ENCODE measurements around the gene WDHD1.
"Not testable (repeated sequence)": the region's sequence is repeated elsewhere in the genome, so short reads cannot be mapped to it uniquely, and the experiment has no call there.

The WDHD1 gene

GRCh38 chr14:55026793-55027561 is at the start of gene WDHD1, which contains the start of gene SOCS4:
WDHD1 (minus strand) TSS chr14:55027099; CDS start chr14:55026787, 312 bp downstream.
SOCS4 (plus strand) TSS chr14:55027236; CDS start chr14:55043042, 15,806 bp downstream.
- Mint-ChIP-seq H3K27ac (peak within 1 kb of the TSS; percentile 91), H3K4me3 (peak within 1 kb of the TSS; percentile 90), H3K36me3 (peaks cover 21% of the 10 kb centered on the region), H3K9me3 (no peaks in the 10 kb centered on the region), H3K27me3 (no peaks in the 10 kb centered on the region), H3K4me1 (peaks cover 56% of the 10 kb centered on the region)
- peak; percentile 98 for DNase-seq
- CTCF ChIA-PET, result interaction anchor here (1.2 to 1.6 kb wide), 3 partner anchors 18 to 26 kb away, joined by 3 to 4 read pairs (median 4); partner anchors contain the start of gene MAPK1IP1L

- peaks cover under 1% of the 10 kb centered on the region for H3K36me3 Mint-ChIP-seq
- H3K27ac Mint-ChIP-seq, result no peak overlapping the region
- CTCF ChIA-PET, result no interaction called here
- H3K9me3 Mint-ChIP-seq, result no peaks in the 10 kb centered on the region
- DNase-seq, result no peak
- H3K27me3 Mint-ChIP-seq, result no peaks in the 10 kb centered on the region
- H3K4me3 Mint-ChIP-seq, result no peak overlapping the region
- peaks cover 28% of the 10 kb centered on the region for H3K4me1 Mint-ChIP-seq
Observed at GRCh38 chr14:55075628-55076175, 48.8 kb upstream of the WDHD1 start.

GRCh38 chr14:55074662-55075061 is 47.8 kb upstream of the WDHD1 start:
- peaks cover 28% of the 10 kb centered on the region for H3K4me1 Mint-ChIP-seq
- H3K9me3 Mint-ChIP-seq, result no peaks in the 10 kb centered on the region
- no peaks in the 10 kb centered on the region for H3K27me3 Mint-ChIP-seq
- peaks cover 2% of the 10 kb centered on the region for H3K36me3 Mint-ChIP-seq
- DNase-seq, result no peak
- peak overlapping the region; percentile 63 for H3K27ac Mint-ChIP-seq
- CTCF ChIA-PET, result no interaction called here
- no peak overlapping the region for H3K4me3 Mint-ChIP-seq

GRCh38 chr14:55073856-55074255 is 47.0 kb upstream of the WDHD1 start:
- DNase-seq, result no peak
- H3K9me3 Mint-ChIP-seq, result no peaks in the 10 kb centered on the region
- H3K4me3 Mint-ChIP-seq, result no peak overlapping the region
- H3K36me3 Mint-ChIP-seq, result peaks cover 2% of the 10 kb centered on the region
- no peaks in the 10 kb centered on the region for H3K27me3 Mint-ChIP-seq
- H3K27ac Mint-ChIP-seq, result no peak overlapping the region
- H3K4me1 Mint-ChIP-seq, result peaks cover 28% of the 10 kb centered on the region
- CTCF ChIA-PET, result interaction anchor here (1.9 kb wide), 1 partner anchor 22 kb away, joined by 9 read pairs; the partner anchor contains the start of gene MAPK1IP1L

- Mint-ChIP-seq H3K4me1 (peaks cover 28% of the 10 kb centered on the region), H3K27me3 (no peaks in the 10 kb centered on the region), H3K9me3 (no peaks in the 10 kb centered on the region), H3K27ac (no peak overlapping the region), H3K36me3 (peaks cover 9% of the 10 kb centered on the region), H3K4me3 (no peak overlapping the region)
- CTCF ChIA-PET, result interaction anchor here (0.9 to 1.9 kb wide), 2 partner anchors 21 to 47 kb away, joined by 3 to 9 read pairs; partner anchors contain the start of gene MAPK1IP1L
- no peak for DNase-seq
Observed at GRCh38 chr14:55071870-55072640, 45.2 kb upstream of the WDHD1 start.

GRCh38 chr14:55070981-55071411 is 44.1 kb upstream of the WDHD1 start:
- Mint-ChIP-seq H3K36me3 (peaks cover 15% of the 10 kb centered on the region), H3K9me3 (no peaks in the 10 kb centered on the region), H3K27me3 (no peaks in the 10 kb centered on the region), H3K4me3 (no peak overlapping the region), H3K4me1 (peaks cover 28% of the 10 kb centered on the region), H3K27ac (no peak overlapping the region)
- no peak for DNase-seq
- CTCF ChIA-PET, result interaction anchor here (0.9 to 1.2 kb wide), 2 partner anchors 19 to 20 kb away, joined by 3 read pairs; no protein-coding TSS in a partner anchor

GRCh38 chr14:55066223-55066622 is 39.3 kb upstream of the WDHD1 start:
- DNase-seq, result no peak
- Mint-ChIP-seq H3K4me1 (peaks cover 6% of the 10 kb centered on the region), H3K27me3 (no peaks in the 10 kb centered on the region), H3K9me3 (no peaks in the 10 kb centered on the region), H3K36me3 (peaks cover 49% of the 10 kb centered on the region), H3K4me3 (no peak overlapping the region), H3K27ac (no peak overlapping the region)
- CTCF ChIA-PET, result interaction anchor here (0.6 to 2.1 kb wide), 4 partner anchors 12 to 28 kb away, joined by 3 to 9 read pairs (median 3); partner anchors contain the start of gene MAPK1IP1L

- no peaks in the 10 kb centered on the region for H3K9me3 Mint-ChIP-seq
- no peak overlapping the region for H3K27ac Mint-ChIP-seq
Observed at GRCh38 chr14:55065411-55065810, 38.5 kb upstream of the WDHD1 start.

GRCh38 chr14:55064896-55065295 is 38.0 kb upstream of the WDHD1 start:
- peaks cover 55% of the 10 kb centered on the region for H3K36me3 Mint-ChIP-seq
- not testable (repeated sequence) for H3K9me3 Mint-ChIP-seq, DNase-seq, H3K4me3 Mint-ChIP-seq, H3K27ac Mint-ChIP-seq, H3K4me1 Mint-ChIP-seq, H3K27me3 Mint-ChIP-seq
- CTCF ChIA-PET, result interaction anchor here (1.3 to 2.1 kb wide), 2 partner anchors 14 to 16 kb away, joined by 3 to 9 read pairs; partner anchors contain the start of gene MAPK1IP1L

More at GRCh38 chr14:55065411-55065810, 38.5 kb upstream of the WDHD1 start:
- DNase-seq, result no peak
- H3K4me1 Mint-ChIP-seq, result peaks cover 4% of the 10 kb centered on the region
- H3K36me3 Mint-ChIP-seq, result peaks cover 54% of the 10 kb centered on the region
- no peaks in the 10 kb centered on the region for H3K27me3 Mint-ChIP-seq
- CTCF ChIA-PET, result interaction anchor here (1.3 to 2.1 kb wide), 2 partner anchors 14 to 15 kb away, joined by 3 to 9 read pairs; partner anchors contain the start of gene MAPK1IP1L
- no peak overlapping the region for H3K4me3 Mint-ChIP-seq

- H3K9me3 Mint-ChIP-seq, result no peaks in the 10 kb centered on the region
- CTCF ChIA-PET, result no interaction called here
- DNase-seq, result no peak
- H3K4me3 Mint-ChIP-seq, result no peak overlapping the region
- H3K4me1 Mint-ChIP-seq, result peaks cover 12% of the 10 kb centered on the region
- peaks cover 64% of the 10 kb centered on the region for H3K36me3 Mint-ChIP-seq
- no peaks in the 10 kb centered on the region for H3K27me3 Mint-ChIP-seq
- H3K27ac Mint-ChIP-seq, result no peak overlapping the region
Observed at GRCh38 chr14:55062517-55063351, 35.8 kb upstream of the WDHD1 start.

- Mint-ChIP-seq H3K27ac (no peak overlapping the region), H3K4me1 (peaks cover 20% of the 10 kb centered on the region), H3K9me3 (no peaks in the 10 kb centered on the region), H3K4me3 (no peak overlapping the region), H3K27me3 (no peaks in the 10 kb centered on the region), H3K36me3 (peaks cover 47% of the 10 kb centered on the region)
- CTCF ChIA-PET, result interaction anchor here (1.1 to 1.3 kb wide), 2 partner anchors 8 to 34 kb away, joined by 4 read pairs; partner anchors contain the start of gene MAPK1IP1L
- DNase-seq, result no peak
Observed at GRCh38 chr14:55059333-55059732, 32.4 kb upstream of the WDHD1 start.

GRCh38 chr14:55057919-55058318 is 31.0 kb upstream of the WDHD1 start:
- CTCF ChIA-PET, result no interaction called here
- Mint-ChIP-seq H3K9me3 (no peaks in the 10 kb centered on the region), H3K4me3 (no peak overlapping the region), H3K27ac (no peak overlapping the region), H3K27me3 (no peaks in the 10 kb centered on the region), H3K36me3 (peaks cover 47% of the 10 kb centered on the region), H3K4me1 (peaks cover 33% of the 10 kb centered on the region)
- no peak for DNase-seq

- DNase-seq, result no peak
- Mint-ChIP-seq H3K36me3 (peaks cover 28% of the 10 kb centered on the region), H3K4me3 (no peak overlapping the region), H3K27me3 (no peaks in the 10 kb centered on the region), H3K4me1 (peaks cover 42% of the 10 kb centered on the region), H3K9me3 (no peaks in the 10 kb centered on the region), H3K27ac (no peak overlapping the region)
- CTCF ChIA-PET, result no interaction called here
Observed at GRCh38 chr14:55054098-55054497, 27.2 kb upstream of the WDHD1 start.

Data from activated naive CD4-positive, alpha-beta T cell treated with anti-CD3 and anti-CD28 coated beads, Interleukin-2, amount 10 ng/mL, durations not matched to agents 7 days and 5 days (primary cell).